ENCODE measurements around the gene OR2T1.

The OR2T1 gene

DNA sequence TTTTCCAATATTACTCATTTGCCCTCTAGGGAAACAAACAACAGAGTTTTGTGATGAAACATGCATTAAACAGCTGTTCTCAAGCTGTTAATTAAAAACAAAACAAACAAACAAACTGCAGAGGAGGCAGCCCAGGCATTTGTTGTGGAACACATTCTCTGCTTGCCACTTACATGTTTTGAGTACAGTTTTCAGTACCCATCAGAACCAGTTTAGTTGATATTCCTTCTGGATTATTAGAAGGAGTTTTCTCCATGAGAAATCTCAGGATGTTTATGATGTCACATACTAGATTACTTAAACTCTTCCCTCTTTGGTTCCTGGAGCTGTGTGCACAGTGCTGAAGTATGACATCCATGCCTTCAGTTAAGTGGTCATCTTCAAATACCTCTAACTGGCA lies 27.4 kb upstream of the OR2T1 start, which contains the start of gene OR2T6:
Gene OR2T6 (plus strand): TSS at position 301 of the 400 bp plus-strand sequence. CDS start 11,863 bp downstream, outside the sequence.
- TF ChIP-seq GLIS2 (tag by site-specific recombination; IDR thresholded peaks at IDR 0.05) (no peak), ZFP37 (tag by site-specific recombination; IDR thresholded peaks at IDR 0.05) (no peak), GFI1B (tag by site-specific recombination; IDR thresholded peaks at IDR 0.05) (no peak), ZNF266 (tag by site-specific recombination; IDR thresholded peaks at IDR 0.05; ENCODE audit: low read depth) (no peak)
- TF ChIP-seq, protein P1, sequence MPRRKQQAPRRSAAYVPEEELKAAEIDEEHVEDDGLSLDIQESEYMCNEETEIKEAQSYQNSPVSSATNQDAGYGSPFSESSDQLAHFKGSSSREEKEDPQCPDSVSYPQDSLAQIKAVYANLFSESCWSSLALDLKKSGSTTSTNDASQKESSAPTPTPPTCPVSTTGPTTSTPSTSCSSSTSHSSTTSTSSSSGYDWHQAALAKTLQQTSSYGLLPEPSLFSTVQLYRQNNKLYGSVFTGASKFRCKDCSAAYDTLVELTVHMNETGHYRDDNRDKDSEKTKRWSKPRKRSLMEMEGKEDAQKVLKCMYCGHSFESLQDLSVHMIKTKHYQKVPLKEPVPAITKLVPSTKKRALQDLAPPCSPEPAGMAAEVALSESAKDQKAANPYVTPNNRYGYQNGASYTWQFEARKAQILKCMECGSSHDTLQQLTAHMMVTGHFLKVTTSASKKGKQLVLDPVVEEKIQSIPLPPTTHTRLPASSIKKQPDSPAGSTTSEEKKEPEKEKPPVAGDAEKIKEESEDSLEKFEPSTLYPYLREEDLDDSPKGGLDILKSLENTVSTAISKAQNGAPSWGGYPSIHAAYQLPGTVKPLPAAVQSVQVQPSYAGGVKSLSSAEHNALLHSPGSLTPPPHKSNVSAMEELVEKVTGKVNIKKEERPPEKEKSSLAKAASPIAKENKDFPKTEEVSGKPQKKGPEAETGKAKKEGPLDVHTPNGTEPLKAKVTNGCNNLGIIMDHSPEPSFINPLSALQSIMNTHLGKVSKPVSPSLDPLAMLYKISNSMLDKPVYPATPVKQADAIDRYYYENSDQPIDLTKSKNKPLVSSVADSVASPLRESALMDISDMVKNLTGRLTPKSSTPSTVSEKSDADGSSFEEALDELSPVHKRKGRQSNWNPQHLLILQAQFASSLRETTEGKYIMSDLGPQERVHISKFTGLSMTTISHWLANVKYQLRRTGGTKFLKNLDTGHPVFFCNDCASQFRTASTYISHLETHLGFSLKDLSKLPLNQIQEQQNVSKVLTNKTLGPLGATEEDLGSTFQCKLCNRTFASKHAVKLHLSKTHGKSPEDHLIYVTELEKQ (tag by site-specific recombination; IDR thresholded peaks at IDR 0.05; ENCODE audit: borderline replicate concordance): no peak
- TF ChIP-seq, protein P2, sequence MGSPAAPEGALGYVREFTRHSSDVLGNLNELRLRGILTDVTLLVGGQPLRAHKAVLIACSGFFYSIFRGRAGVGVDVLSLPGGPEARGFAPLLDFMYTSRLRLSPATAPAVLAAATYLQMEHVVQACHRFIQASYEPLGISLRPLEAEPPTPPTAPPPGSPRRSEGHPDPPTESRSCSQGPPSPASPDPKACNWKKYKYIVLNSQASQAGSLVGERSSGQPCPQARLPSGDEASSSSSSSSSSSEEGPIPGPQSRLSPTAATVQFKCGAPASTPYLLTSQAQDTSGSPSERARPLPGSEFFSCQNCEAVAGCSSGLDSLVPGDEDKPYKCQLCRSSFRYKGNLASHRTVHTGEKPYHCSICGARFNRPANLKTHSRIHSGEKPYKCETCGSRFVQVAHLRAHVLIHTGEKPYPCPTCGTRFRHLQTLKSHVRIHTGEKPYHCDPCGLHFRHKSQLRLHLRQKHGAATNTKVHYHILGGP (tag by site-specific recombination; IDR thresholded peaks at IDR 0.05): no peak
- Histone ChIP-seq H3K4me1 (ENCODE audit: control insufficient read depth, insufficient read depth, low read length) (no peaks in the 10 kb centered on the region), H3K4me3 (ENCODE audit: low read depth, low read length) (no peak within 1 kb of the TSS), H3K9me3 (ENCODE audit: control insufficient read depth, insufficient read depth, low read depth, low read length) (no peaks in the 10 kb centered on the region), H3K27ac (ENCODE audit: extremely low read depth, low read depth, low read length) (no peak within 1 kb of the TSS), H3K36me3 (ENCODE audit: control insufficient read depth in 2 of 2, insufficient read depth in 1 of 2, low read length in 2 of 2) (no peaks in the 10 kb centered on the region)
- POLR2A ChIA-PET: no interaction called here
- CTCF ChIA-PET: no interaction called here

DNA sequence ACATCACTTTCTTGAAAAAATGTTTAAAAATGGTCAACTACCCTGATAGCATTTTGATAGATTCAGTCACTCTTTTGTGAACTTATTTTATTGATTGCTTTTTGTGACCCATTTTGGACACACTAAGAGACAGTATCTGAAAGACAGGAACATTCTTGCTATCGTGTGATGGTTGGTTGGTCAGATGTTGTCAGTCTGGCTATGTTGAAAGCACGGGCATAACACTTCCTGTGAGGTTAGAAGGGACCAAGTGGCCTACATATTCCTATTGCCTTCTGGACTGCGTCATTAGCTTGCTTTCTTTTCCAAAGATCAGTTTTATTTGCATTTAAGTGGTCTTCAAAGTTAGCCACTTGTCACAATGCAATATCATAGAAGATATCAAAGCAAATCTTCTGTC lies 25.9 kb upstream of the OR2T1 start:
- CTCF ChIA-PET: no interaction called here
- Histone ChIP-seq H3K4me3 (ENCODE audit: low read depth, low read length) (no peak overlapping the region), H3K9me3 (ENCODE audit: control insufficient read depth, insufficient read depth, low read depth, low read length) (no peaks in the 10 kb centered on the region), H3K27ac (ENCODE audit: extremely low read depth, low read depth, low read length) (no peak overlapping the region), H3K4me1 (ENCODE audit: control insufficient read depth, insufficient read depth, low read length) (no peaks in the 10 kb centered on the region), H3K36me3 (ENCODE audit: control insufficient read depth in 2 of 2, insufficient read depth in 1 of 2, low read length in 2 of 2) (no peaks in the 10 kb centered on the region)
- no peak for TF ChIP-seq ZNF658 (tag by site-specific recombination; IDR thresholded peaks at IDR 0.05)
- TF ChIP-seq ZNF585B (tag by site-specific recombination; IDR thresholded peaks at IDR 0.05): no peak
- TF ChIP-seq, protein P3, sequence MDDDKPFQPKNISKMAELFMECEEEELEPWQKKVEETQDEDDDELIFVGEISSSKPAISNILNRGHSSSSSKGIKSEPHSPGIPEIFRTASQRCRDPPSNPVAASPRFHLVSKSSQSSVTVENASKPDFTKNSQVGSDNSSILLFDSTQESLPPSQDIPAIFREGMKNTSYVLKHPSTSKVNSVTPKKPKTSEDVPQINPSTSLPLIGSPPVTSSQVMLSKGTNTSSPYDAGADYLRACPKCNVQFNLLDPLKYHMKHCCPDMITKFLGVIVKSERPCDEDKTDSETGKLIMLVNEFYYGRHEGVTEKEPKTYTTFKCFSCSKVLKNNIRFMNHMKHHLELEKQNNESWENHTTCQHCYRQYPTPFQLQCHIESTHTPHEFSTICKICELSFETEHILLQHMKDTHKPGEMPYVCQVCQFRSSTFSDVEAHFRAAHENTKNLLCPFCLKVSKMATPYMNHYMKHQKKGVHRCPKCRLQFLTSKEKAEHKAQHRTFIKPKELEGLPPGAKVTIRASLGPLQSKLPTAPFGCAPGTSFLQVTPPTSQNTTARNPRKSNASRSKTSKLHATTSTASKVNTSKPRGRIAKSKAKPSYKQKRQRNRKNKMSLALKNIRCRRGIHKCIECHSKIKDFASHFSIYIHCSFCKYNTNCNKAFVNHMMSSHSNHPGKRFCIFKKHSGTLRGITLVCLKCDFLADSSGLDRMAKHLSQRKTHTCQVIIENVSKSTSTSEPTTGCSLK (tag by site-specific recombination; IDR thresholded peaks at IDR 0.05): no peak
- TF ChIP-seq KLF10 (tag by site-specific recombination; IDR thresholded peaks at IDR 0.05): no peak
- POLR2A ChIA-PET: no interaction called here

DNA sequence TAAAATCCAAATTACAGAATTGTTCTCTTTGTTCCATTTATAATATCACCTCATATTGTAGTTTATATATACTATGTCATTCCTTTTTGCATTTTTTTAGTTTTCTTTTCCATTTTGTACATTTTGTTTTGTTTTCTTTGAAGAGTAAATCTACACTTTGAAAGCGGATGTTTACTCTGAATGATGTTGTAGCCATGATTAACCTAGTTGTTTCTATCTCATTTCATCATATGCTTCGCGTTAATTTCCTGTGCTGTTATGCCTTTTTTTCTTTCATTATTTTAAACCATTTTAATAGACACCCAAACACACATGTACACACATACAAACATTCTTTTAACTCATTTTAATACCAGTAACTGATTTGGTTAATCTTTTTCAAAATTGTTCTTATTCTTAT lies 22.0 kb upstream of the OR2T1 start:
- TF ChIP-seq ZNF239 (tag by site-specific recombination; IDR thresholded peaks at IDR 0.05) (no peak), HOXD13 (CRISPR knock-in tag; IDR thresholded peaks at IDR 0.05; ENCODE audit: borderline replicate concordance) (no peak), GLI4 (tag by site-specific recombination; IDR thresholded peaks at IDR 0.05) (no peak), ZXDB (tag by site-specific recombination; IDR thresholded peaks at IDR 0.05) (no peak), GLIS1 (tag by site-specific recombination; IDR thresholded peaks at IDR 0.05) (no peak), SALL2 (tag by site-specific recombination; IDR thresholded peaks at IDR 0.05; ENCODE audit: borderline replicate concordance) (no peak), BCL11B (tag by site-specific recombination; IDR thresholded peaks at IDR 0.05; ENCODE audit: low read depth) (no peak)
- TF ChIP-seq, protein P2 (tag by site-specific recombination; IDR thresholded peaks at IDR 0.05): no peak
- TF ChIP-seq, protein P4, sequence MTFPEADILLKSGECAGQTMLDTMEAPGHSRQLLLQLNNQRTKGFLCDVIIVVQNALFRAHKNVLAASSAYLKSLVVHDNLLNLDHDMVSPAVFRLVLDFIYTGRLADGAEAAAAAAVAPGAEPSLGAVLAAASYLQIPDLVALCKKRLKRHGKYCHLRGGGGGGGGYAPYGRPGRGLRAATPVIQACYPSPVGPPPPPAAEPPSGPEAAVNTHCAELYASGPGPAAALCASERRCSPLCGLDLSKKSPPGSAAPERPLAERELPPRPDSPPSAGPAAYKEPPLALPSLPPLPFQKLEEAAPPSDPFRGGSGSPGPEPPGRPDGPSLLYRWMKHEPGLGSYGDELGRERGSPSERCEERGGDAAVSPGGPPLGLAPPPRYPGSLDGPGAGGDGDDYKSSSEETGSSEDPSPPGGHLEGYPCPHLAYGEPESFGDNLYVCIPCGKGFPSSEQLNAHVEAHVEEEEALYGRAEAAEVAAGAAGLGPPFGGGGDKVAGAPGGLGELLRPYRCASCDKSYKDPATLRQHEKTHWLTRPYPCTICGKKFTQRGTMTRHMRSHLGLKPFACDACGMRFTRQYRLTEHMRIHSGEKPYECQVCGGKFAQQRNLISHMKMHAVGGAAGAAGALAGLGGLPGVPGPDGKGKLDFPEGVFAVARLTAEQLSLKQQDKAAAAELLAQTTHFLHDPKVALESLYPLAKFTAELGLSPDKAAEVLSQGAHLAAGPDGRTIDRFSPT (tag by site-specific recombination; IDR thresholded peaks at IDR 0.05): no peak
- H3K4me1 ChIP-seq (ENCODE audit: control insufficient read depth, insufficient read depth, low read length): no peaks in the 10 kb centered on the region
- ChIA-PET CTCF (interaction anchor here (0.6 kb wide), 1 partner anchor 65 kb away, joined by 3 read pairs; no protein-coding TSS in a partner anchor), POLR2A (no interaction called here)
- H3K4me3 ChIP-seq (ENCODE audit: low read depth, low read length): no peak overlapping the region
- no peak overlapping the region for H3K27ac ChIP-seq (ENCODE audit: extremely low read depth, low read depth, low read length)
- no peaks in the 10 kb centered on the region for H3K36me3 ChIP-seq (ENCODE audit: control insufficient read depth in 2 of 2, insufficient read depth in 1 of 2, low read length in 2 of 2)
- H3K9me3 ChIP-seq (ENCODE audit: control insufficient read depth, insufficient read depth, low read depth, low read length): no peaks in the 10 kb centered on the region

Measured in HEK293 (cell line).